ENCODE data around the gene ZCCHC9. TPM values are rescaled to one million over a fixed set of nuclear protein-coding genes. Genes with fewer than 3 reads are reported as not detected.

Gene ZCCHC9
- total RNA-seq, 1 experiment from 2014 or later: 32.2 TPM

DNA sequence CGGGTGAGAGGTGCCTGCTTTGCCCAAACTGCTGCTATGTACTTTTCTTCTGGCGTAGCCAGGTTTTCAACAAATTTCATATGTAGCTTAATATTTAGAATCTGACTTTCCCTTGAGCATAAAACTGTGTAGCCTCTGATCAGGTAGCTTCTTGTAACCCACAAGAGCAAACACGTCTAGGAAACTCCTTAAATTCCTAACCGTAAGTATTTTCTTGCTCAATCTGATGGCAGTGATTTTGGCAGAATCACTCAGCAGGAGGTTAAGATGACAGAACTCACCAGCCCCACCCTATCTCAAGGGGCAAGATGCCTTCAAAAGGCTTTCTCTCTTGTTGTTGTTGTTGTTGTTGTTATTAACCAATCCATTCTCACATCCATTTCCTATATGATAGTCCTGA lies 47.5 kb upstream of the ZCCHC9 start:
- Histone ChIP-seq H3K4me2 (ENCODE audit: insufficient read depth, insufficient read length, low read length) (no peak overlapping the region), H2BK12ac (ENCODE audit: insufficient read length, low read depth, low read length) (no peak overlapping the region), H4K20me1 (ENCODE audit: control insufficient read depth, insufficient read depth, insufficient read length) (no peaks in the 10 kb centered on the region), H2BK120ac (ENCODE audit: low read depth, low read length, poor library complexity, severe bottlenecking) (no peak overlapping the region), H2BK15ac (ENCODE audit: low read depth, low read length) (no peak overlapping the region), H3K79me2 (ENCODE audit: insufficient read depth, low read length) (no peaks in the 10 kb centered on the region; the same call in 1 of the 2 replicates), H2AFZ (ENCODE audit: low read length) (no peak overlapping the region), H3T11ph (ENCODE audit: low read length) (no peak overlapping the region), H3K9me3 (ENCODE audit: control insufficient read depth, low read depth, low read length) (no peaks in the 10 kb centered on the region), H4K5ac (ENCODE audit: insufficient read length, low read depth, low read length) (no peak overlapping the region), H3K27ac (ENCODE audit: insufficient read length, low read depth, low read length) (no peak overlapping the region), H3K4ac (ENCODE audit: low read depth, low read length) (no peak overlapping the region), H2AK5ac (ENCODE audit: insufficient read length, low read length) (no peak overlapping the region), H3K23ac (ENCODE audit: insufficient read length, low read depth, low read length) (no peak overlapping the region), H4K8ac (replicated peaks; ENCODE audit: insufficient read length, low read depth, low read length) (no peak overlapping the region), H3K4me1 (ENCODE audit: insufficient read depth, low read length) (peaks cover 3% of the 10 kb centered on the region; the same call in 1 of the 2 replicates), H2BK5ac (ENCODE audit: insufficient read length, low read length) (no peak overlapping the region), H3K14ac (ENCODE audit: insufficient read depth, low read length) (no peak overlapping the region), H3K23me2 (ENCODE audit: insufficient read length, low read depth, low read length, poor library complexity, severe bottlenecking) (no peaks in the 10 kb centered on the region), H3K27me3 (ENCODE audit: insufficient read depth, low read length) (no peaks in the 10 kb centered on the region), H3K18ac (ENCODE audit: insufficient read length, low read depth, low read length) (no peak overlapping the region), H3K56ac (ENCODE audit: insufficient read length, low read depth, low read length) (no peak overlapping the region), H3K9ac (ENCODE audit: extremely low read depth, insufficient read length, low read length) (no peak overlapping the region), H4K91ac (ENCODE audit: insufficient read length, low read depth, low read length) (no peak overlapping the region), H2BK20ac (ENCODE audit: low read depth, low read length, poor library complexity, severe bottlenecking) (no peak overlapping the region), H3K79me1 (ENCODE audit: insufficient read depth, low read depth, low read length, poor library complexity, severe bottlenecking) (peaks cover 6% of the 10 kb centered on the region)
- Mint-ChIP-seq H3K4me3 (no peak overlapping the region), H3K27ac (no peak overlapping the region), H3K27me3 (ENCODE audit: low read depth) (no peaks in the 10 kb centered on the region), H3K36me3 (ENCODE audit: insufficient read depth in 1 of 3, low read depth in 3 of 3) (peaks cover 5 to 19% (median 12%) of the 10 kb centered on the region in 3 experiments; a peak in 6 of 7 replicates), H3K9me3 (no peaks in the 10 kb centered on the region), H3K4me1 (peaks cover 17 to 34% of the 10 kb centered on the region in 2 experiments)
- TF ChIP-seq, protein P1, sequence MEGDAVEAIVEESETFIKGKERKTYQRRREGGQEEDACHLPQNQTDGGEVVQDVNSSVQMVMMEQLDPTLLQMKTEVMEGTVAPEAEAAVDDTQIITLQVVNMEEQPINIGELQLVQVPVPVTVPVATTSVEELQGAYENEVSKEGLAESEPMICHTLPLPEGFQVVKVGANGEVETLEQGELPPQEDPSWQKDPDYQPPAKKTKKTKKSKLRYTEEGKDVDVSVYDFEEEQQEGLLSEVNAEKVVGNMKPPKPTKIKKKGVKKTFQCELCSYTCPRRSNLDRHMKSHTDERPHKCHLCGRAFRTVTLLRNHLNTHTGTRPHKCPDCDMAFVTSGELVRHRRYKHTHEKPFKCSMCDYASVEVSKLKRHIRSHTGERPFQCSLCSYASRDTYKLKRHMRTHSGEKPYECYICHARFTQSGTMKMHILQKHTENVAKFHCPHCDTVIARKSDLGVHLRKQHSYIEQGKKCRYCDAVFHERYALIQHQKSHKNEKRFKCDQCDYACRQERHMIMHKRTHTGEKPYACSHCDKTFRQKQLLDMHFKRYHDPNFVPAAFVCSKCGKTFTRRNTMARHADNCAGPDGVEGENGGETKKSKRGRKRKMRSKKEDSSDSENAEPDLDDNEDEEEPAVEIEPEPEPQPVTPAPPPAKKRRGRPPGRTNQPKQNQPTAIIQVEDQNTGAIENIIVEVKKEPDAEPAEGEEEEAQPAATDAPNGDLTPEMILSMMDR (conservative IDR thresholded peaks at IDR 0.05): no peak
- no peak for DNase-seq
- WGBS (ENCODE audit: extremely low coverage, insufficient read length, low lambda C conversion rate): no CpG with 5 or more reads among the region's 4 CpGs

Measured in H9 (cell line).